Measurements from ENCODE around the gene ZNF397.

Gene ZNF397

DNA sequence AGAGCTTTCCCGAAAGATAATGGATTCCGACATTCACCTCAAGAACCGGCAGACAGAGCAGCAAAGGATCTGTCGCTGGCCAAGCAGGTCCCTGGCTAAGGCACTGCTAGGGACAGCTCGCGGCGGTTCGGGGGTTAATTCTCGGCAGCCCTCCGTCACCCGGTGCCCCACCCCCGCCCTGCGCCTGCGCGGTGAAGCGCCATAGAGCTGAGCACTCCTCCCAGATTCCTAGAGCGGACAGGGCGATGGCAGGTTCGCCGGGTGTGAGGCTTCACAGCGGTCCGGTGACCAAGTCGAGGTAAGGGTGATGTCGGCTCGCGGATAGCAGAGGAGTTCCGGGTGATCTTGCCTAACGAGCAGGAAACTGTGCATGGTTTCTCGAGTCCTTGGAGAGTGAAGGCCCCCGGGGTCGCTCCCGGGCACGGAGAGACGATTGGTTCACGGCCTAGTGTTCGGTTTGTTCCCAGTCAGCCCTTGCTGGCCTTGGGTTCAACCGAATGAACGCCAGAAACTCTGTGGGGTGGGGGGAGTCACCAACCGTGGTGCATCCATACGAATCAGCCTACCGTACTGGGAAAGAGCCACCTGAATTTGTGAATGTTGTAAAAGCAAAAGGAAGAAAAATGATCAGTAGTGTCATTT, 49.4 kb downstream of the ZNF397 start, which contains the start of gene ZSCAN30:
TSS of gene ZSCAN30 (minus strand) at position 136 of the 642 bp plus-strand sequence. CDS start 25,877 bp downstream, outside the sequence.
- in situ Hi-C loops (cut with MboI; ENCODE audit: low sequenced_read_pairs), result no loop called here

DNA sequence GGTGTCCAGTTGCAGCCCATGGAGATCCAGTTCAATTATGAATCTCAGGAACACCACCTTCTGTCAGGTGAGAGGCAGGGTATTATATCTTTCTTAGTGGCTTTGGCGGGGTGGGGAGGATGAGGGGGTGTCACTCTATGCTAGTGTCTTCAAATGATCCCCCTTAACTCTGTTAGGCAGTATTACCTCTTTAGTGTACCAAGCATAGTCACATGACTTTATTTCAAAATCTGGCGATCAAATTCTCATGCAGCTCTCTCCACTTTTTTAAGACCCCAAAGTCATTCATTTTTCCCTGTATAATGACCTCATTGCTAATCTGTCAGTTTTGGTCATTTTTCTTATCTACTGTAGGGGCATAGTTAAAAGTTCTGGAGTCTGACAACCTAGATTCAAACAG, 50.3 kb downstream of the ZNF397 start:
- in situ Hi-C loops (cut with MboI; ENCODE audit: low sequenced_read_pairs), result no loop called here

GRCh38 chr18:35296060-35296459, 55.2 kb downstream of the ZNF397 start:
- in situ Hi-C loops (cut with MboI; ENCODE audit: low sequenced_read_pairs), result no loop called here

GRCh38 chr18:35303610-35304009, 62.8 kb downstream of the ZNF397 start:
- in situ Hi-C loops (cut with MboI; ENCODE audit: low sequenced_read_pairs), result no loop called here

- in situ Hi-C loops (cut with MboI; ENCODE audit: low sequenced_read_pairs), result no loop called here
These were observed 65.9 kb downstream of the ZNF397 start for GRCh38 chr18:35306588-35307250.
